HPDE6-E6E7 (cell line): ENCODE measurements around the gene RGS8.

Experiments used
- DNase-seq: peaks from one replicate; pipeline ENCODE4 v3.0.0; 2011; ENCODE audit warnings: missing footprints; ENCODE audit errors: extremely low spot score

The RGS8 gene, protein sequence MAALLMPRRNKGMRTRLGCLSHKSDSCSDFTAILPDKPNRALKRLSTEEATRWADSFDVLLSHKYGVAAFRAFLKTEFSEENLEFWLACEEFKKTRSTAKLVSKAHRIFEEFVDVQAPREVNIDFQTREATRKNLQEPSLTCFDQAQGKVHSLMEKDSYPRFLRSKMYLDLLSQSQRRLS

DNA sequence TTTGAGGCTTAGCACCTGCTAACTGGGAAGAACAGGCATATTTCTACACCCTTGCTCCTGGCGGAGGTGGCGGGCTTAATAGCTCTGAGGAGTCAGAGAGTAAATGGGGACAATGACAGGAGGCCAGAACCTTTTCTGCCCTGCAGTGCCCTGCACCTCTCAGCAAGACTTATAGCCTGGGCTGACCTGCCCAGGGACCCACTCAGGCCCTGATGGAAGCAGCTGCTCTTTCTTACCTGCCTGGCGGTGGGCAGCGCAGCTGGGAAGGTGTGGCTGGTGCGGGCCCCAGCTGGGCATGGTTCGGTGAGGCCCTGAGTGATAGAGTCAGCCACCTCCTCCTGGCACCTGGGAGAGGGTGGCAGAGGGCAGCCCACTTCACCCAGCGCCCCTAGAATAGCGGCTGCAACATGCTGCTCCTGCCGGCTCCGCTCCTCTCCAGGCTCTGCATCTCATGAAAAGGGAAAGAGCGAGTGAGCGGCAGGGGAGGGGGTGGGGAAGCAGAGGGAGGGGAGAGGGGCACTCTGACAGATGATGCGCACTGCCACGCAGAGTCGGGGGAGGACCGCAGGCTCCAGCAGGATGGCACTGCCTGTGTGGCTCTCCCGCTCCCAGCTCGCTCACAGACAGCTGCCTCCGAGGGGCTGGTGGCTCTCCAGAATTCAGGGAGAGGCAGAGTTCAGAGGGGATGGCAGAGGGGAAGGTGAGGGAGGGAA is at the start of gene RGS8:
Gene RGS8, minus strand, starts transcription at position 472 of the 713 bp plus-strand sequence. CDS start 14,938 bp downstream, outside the sequence.
- DNase-seq = no peak

- DNase-seq = no peak
Observed at GRCh38 chr1:182731852-182732575, 47.6 kb upstream of the RGS8 start.

DNA sequence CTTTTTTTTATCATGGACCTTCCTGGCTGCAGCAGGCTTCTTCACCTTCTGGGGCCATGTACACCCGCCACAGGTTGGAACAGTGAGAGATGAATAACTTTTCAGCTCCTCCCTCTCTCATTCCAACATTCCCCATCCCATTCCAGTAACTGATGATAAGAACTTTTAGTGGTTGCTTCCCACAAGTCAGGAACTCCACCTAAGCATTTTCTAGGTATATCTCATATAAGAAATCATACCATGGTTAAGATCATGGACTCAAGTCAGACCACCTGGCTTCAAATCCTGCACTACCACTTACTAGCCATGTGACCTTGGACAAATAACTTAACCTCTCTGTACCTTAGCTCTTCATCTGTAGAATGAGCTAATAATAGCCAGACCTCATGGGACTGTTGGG is 42.5 kb upstream of the RGS8 start:
- no peak for DNase-seq

DNA sequence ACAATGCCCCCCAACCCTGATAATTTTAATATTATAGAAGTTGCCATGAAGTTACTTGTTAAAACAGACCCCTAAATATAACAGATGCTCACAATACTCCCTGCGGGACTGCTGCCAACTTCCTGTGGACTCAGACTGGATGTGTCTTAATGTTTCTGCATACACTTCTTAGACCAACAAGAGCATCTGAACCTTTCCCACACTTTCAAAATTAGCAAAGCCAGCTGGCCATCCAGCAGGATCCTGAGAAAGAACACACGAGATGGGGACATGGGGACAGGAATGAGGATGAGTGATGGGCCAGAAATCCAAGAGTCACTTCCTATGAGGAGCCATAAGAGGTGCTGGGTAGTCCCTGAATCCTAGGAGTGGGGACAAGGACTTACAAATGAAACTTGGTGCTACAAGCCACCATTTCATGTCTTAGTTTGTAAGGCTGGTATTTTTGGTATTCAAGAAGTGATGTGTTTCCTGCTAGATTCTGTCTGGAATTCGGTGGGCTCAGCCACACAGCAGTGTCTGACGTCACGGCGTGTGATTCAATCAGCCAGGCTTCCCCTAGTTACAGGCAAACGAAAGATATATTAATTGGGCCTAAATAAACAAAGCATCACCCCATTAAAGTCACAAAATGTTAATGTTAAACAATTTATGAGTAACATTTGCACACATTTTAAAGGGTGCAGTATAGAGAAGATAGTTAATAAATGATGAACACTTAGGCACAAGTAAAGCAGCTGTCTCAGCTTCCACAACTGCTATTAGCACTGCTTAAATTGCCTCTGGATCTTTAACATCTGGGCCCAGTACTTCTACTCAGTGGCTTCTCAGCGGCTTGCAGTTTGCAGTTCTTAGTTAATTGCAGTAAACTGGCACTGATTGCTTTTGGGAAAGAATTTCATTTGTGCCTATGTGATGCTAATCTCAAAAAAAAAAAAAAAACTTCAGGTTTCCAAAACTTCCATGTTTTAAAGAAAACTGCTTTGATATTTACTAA is 41.2 kb upstream of the RGS8 start:
- DNase-seq = no peak

GRCh38 chr1:182724215-182724614 is 39.8 kb upstream of the RGS8 start:
- DNase-seq = no peak

DNA sequence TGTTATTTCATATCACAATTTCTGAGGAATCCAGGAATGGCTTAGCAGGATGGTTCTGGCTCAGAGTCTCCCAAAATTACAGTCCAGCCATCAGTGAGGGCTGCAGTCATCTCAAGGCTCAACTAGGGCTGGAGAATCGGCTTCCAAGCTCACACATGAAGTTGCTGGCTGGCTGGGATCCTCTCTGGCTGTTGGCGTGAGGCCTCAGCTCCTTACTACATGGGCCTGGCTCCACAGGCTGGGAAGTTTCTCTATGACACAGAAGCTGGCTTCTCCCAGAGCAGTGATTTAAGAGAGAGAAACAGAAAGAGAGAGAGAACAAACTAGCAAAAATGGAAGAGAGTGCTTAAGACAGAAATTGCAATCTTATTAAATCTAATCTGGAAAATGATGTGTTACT is 38.8 kb upstream of the RGS8 start:
- DNase-seq = no peak

- DNase-seq = no peak
Observed at GRCh38 chr1:182721525-182721924, 37.1 kb upstream of the RGS8 start.

- DNase-seq = no peak
Observed at GRCh38 chr1:182720463-182720862, 36.1 kb upstream of the RGS8 start.

DNA sequence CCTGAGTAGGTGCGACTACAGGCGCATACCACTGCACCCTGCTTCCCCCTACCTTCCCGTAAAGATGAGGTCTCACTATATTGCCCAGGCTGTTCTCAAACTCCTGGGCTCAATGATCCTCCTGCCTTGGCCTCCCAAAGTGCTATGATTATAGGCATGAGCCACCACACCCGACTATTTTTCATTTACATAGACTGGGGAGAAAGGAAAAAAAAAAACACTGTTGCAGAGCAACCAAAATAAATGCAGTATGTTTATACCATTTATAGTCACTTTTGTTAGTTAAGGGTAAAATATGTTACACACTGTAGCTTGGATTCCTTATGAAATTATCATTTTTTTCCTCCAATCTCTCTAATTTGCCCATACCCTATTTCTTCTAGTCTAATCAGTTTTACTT is 35.2 kb upstream of the RGS8 start:
- DNase-seq = no peak

GRCh38 chr1:182718311-182718710 is 33.9 kb upstream of the RGS8 start:
- no peak for DNase-seq

GRCh38 chr1:182716740-182717720 is 32.6 kb upstream of the RGS8 start:
- DNase-seq = no peak

DNA sequence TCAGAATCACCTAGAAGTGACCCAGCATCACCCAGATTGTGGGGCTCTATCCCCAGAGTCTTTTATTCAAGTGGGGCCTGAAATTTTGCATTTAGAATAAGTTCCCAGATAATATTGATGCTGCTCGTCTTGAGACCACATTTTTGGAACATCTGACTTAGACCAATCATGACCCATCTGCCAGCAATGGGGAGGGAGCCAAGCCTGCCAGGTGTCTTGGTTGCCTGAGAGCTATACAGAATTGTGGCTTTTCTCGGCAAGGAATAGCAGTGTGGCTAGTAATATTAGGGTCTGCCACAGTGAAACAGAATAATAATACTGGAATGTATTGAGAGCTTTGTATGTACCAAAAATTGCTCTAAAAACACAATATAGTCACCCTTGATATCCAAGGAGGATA is 31.1 kb upstream of the RGS8 start:
- DNase-seq = no peak

GRCh38 chr1:182714546-182714945 is 30.2 kb upstream of the RGS8 start:
- no peak for DNase-seq

- no peak for DNase-seq
Observed at GRCh38 chr1:182713939-182714338, 29.6 kb upstream of the RGS8 start.

GRCh38 chr1:182713492-182713891 is 29.1 kb upstream of the RGS8 start:
- no peak for DNase-seq

DNA sequence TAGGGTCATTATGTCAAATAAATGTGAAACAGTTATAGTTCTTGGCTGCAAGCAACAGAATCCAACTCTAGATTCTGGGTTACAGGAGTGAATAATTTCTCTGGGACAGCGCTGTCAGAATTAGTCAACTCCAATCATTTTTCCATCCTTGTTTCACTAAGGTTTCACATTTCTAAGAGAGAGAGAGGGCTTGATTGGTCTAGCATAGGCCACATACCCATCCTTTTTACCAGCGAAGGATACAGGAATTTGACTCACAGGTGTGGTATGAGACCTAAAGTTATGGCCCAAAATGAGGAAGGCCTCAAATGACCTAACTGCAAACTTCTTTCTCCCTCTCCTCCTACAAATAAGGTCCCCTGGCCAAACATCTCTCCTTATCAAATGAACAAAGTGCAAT is 25.5 kb upstream of the RGS8 start:
- DNase-seq = no peak

DNA sequence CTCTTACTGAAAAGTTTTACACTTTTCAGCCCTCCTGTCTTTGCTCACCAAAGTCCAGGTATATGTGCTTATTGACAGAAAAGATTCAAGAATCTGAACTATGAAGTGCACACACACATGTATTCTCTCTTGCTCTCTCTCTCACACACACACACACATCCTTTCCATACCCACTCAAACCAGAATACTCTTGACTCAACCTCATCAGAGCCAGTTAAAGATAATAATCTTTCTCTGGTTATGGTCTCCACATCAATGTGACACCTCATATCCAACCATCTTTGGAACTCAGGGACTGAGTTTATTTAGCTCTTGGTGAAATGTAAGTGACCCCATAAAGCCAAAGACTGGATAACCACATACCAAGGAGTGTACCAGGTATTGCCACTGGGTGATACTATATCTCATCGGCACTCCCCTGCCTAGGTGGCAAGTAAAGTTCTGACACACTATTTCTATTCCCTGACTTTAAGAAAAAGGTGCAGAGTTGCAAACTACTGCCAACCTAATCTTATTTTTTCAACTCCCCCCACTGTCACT is 24.9 kb upstream of the RGS8 start:
- no peak for DNase-seq

GRCh38 chr1:182707122-182707521 is 22.7 kb upstream of the RGS8 start:
- no peak for DNase-seq

DNA sequence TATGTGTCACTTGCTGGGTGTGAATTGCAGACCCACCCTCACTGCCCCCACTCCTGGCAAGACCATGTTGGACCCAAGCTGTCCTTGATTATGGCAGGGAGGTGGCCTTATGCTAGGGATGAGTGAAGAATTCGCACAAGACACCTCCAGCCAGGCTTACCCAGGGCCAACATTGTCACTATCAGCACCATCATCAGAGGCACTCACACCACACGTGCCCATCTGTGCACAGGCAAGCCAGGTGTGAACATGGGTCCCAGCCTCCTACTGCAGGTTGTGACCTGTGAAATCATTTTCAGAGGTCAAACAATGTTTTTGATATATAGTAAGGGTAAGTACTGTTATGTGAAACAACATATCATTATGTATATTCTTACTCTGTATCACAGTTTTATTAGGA is 20.3 kb upstream of the RGS8 start:
- DNase-seq = no peak

- DNase-seq = no peak
Observed at GRCh38 chr1:182703539-182703938, 19.2 kb upstream of the RGS8 start.
